Islet of Langerhans (tissue), 1 donor: ENCODE measurements around the gene KREMEN2.

Source experiments
- FAIRE-seq: peaks from one replicate; lab custom pipeline; 2011; peaks lifted over from hg19 to GRCh38; lab: Jason Lieb, UNC

KREMEN2 gene

DNA sequence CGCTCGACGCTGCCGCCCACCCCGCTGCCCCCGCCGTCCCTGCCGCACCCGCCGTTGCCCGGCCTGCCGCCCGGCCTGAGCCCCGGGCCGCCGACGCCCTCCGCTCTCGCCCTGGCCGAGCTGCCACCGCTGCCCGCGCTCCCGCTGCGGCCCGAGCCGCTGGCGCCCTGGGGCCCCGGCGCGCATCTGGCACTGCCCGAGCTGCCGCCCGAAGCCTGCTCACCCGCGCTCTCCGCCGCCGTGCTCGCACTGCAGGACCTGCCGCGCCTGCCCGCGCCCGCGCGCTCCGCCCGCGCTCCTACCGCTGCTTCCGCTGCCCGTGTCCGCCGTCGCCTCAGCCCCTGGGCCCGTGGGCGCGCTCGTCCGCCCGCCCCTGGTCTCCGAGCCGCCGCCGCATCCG is 40.2 kb downstream of the KREMEN2 start:
- no peak for FAIRE-seq

DNA sequence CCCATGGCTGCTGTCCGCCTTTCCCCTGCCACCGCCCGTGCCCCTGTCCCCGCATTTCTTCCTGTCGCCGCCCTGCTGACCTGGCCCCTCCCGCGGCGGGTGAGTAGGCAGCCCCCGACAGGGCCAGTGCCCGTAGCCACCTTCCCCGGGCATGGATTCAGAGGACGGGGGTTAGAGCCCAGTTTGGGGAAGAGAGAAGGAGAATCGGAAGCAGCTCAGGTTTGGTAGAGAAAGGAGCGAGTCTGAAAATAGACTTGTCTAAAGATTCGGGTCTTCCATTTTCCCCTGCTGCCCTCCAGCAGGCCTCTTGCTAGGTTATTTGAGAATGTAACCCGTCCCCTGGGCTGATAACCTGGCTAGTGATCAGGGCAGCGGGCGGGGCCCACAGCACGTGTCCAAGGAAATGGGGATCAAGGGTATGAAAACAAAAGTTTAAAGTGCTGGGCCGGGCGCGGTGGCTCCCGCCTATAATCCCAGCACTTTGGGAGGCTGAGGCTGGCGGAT is 40.8 kb downstream of the KREMEN2 start:
- FAIRE-seq = no peak

GRCh38 chr16:3007059-3007956 is 43.2 kb downstream of the KREMEN2 start:
- FAIRE-seq = no peak

GRCh38 chr16:3007957-3008689 is 44.0 kb downstream of the KREMEN2 start:
- no peak for FAIRE-seq

- FAIRE-seq = no peak
Observed at GRCh38 chr16:3008690-3009037, 44.6 kb downstream of the KREMEN2 start.

DNA sequence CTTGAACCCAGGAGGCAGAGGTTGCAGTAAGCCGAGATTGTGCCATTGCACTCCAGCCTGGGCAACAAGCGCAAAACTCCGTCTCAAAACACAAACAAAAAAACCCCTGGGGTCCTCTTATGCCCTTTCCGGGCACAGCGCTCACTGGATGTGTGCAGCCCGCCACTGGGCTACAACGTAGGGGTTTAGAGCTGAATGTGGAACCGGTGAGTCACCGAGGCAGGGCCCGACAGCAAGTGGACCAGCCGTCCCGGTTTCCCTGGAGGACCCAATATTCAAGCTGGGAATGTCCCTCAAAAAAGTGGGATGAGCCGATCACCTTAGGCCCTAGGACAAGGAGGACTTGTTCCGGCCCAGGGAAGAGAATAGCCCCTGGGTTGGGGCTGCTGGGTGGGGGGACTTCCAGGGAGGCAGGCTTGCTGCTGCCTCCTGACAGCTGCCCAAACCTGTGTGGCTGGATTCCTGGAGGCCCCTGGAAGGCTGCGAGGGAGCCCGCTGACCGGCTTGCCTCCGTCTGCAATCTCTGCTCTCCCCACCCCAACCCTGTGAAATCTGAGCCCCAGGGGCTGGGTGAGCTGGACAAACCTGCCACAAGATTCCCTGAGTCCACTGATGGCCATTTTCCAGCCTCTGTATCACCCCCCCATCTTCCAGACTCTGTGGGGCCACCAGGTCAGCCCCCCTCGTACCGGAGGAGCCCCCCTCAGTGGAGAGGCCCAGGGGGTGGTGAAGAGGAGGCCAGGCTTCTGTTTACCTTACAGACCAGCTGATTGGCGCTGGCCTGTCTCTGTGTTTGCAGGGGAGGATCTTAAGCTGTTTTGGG is 45.7 kb downstream of the KREMEN2 start:
- no peak for FAIRE-seq

DNA sequence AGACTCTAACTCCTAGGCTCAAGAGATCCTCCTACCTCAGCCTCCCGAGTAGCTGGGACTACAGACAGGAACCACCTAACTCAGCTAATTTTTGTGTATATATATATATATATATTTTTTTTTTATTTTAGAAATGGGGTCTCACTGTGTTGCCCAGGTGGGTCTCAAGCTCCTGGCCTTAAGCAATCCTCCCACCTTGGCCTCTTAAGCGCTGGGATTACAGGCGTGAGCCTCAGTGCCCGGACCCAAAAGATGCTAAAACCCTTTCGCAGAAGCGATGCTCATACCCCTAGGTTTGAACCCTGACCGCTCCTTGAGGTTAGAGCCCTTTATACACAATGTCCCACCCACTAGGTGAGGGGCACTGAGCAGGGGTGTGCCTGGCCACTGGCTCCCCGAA is 46.4 kb downstream of the KREMEN2 start:
- no peak for FAIRE-seq

DNA sequence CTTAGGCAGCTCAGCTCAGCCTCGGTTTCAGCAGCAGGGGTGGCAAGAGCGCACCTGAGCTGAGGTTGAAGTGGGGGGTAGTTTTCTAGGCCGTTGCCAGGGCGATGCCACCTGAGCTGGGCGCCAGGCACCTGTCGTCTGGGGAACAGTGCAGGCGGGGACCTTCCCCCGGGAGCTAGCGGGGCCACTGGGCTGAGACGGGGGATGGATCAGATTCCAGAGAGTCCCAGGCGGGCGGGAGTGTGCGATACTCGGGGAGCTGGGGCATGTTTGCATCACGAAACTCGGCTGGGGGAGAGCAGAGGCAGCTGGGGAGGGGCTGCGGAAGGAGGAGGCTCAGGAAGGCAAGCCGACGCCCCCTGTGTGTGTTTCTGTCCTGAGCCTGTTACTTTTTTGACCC is 48.2 kb downstream of the KREMEN2 start:
- no peak for FAIRE-seq

GRCh38 chr16:3012828-3013420 is 48.8 kb downstream of the KREMEN2 start, which contains the start of gene CLDN9:
Gene CLDN9 (plus strand): TSS chr16:3012923. CDS start chr16:3013363, 440 bp downstream.
- no peak for FAIRE-seq

GRCh38 chr16:3013491-3013951 is 49.4 kb downstream of the KREMEN2 start:
- no peak for FAIRE-seq

DNA sequence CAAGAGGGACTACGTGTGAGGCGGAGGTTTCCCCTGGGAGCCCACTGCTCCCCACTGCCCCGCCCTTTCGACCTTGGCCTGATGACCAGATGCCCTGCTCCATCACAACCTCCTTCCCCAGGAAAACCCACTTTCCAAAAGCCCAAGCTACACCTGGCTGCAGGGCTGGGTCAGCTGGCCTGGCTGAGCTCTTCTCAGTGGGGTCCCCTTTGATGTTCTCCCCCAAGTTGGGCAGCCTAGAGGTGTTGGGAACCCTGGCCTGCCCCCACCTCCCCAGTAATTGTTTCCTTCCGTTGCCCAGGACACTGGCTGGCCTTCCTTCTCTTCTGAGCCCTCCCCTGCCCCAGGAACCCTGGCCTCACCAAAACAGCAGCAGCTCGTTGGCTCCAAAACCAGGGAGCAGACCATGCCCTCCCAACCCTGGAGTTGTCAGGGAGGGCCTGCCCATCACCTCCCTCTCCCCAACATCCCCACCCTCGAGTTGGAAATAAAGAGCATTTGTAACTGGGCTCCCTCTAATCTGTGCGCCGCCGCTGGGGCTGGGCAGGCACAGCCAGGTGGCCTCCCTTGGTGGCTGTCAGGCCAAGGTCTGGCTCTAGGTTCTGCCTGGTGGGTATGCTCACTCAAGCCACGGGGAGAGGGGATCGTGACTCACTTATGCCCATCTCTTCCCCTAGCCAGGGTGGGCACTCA is 50.1 kb downstream of the KREMEN2 start:
- no peak for FAIRE-seq

- FAIRE-seq = no peak
Observed at GRCh38 chr16:3014971-3015370, 50.9 kb downstream of the KREMEN2 start.

GRCh38 chr16:3015865-3016521 is 51.9 kb downstream of the KREMEN2 start:
- FAIRE-seq = no peak

GRCh38 chr16:3017344-3017743 is 53.3 kb downstream of the KREMEN2 start:
- FAIRE-seq = no peak
